GM12878 (cell line): ENCODE data around the gene GPT2. TPM values are rescaled to one million over a fixed set of nuclear protein-coding genes. Genes with fewer than 3 reads are reported as not detected.

Source experiments
- ATAC-seq: fragments of 200-7000 bp; cut with Tn5 transposase; 3 replicates; pipeline ENCODE4 v1.9.1; 2020; ENCODE audit warnings: mild to moderate bottlenecking, moderate library complexity
- BruUV-seq: library from RNA; stranded (reverse); fragments of 400-500 nt; replicated peaks from 2 replicates; lab custom pipeline; 2021; lab: Mats Ljungman, UMichigan
- CTCF ChIA-PET: fragments of 300-600 bp; sonication (Branson Sonifier 250); formaldehyde crosslinking; extraction: SDS; loops from one replicate; lab custom pipeline; 2021; ENCODE audit warnings: inconsistent platforms; lab: Yijun Ruan, JAX
- POLR2A ChIA-PET: fragments of 350-600 bp; formaldehyde crosslinking; extraction: SDS; loops from one replicate; lab custom pipeline; 2021; ENCODE audit warnings: inconsistent platforms; lab: Charles Lee
- RAD21 ChIA-PET: fragments of 300-600 bp; sonication (Branson Sonifier 250); formaldehyde crosslinking; loops from one replicate; lab custom pipeline; 2023; ENCODE audit warnings: antibody characterized with exemption; ENCODE audit not compliant: unreplicated experiment; lab: Charles Lee
- SMC1A ChIA-PET: fragments of 300-600 bp; sonication (Branson Sonifier 250); formaldehyde crosslinking; loops from one replicate; lab custom pipeline; 2023; ENCODE audit not compliant: unreplicated experiment, uncharacterized antibody; lab: Charles Lee
- DNase-seq: peaks from one replicate; pipeline ENCODE4 v3.0.0-alpha.2; 2011; ENCODE audit warnings: low read depth, low spot score
- FAIRE-seq: peaks from 3 replicates; lab custom pipeline; 2011; peaks lifted over from hg19 to GRCh38; lab: Jason Lieb, UNC
- H2AFZ ChIP-seq: 2 replicates; pipeline ENCODE4 v1.6.0; 2011; ENCODE audit warnings: low read depth, low read length, control low read depth; ENCODE audit not compliant: control insufficient read depth
- H3K27ac ChIP-seq: 2 replicates; pipeline ENCODE4 v1.5.1; 2011; ENCODE audit warnings: control low read depth; ENCODE audit not compliant: control insufficient read depth, insufficient read depth
- H3K27me3 ChIP-seq, 2 experiments: replicated peaks in 1 of 2; 2 replicates each; pipeline versions ENCODE4 v1.6.0 to v1.6.1; 2011; ENCODE audit warnings: low read length in 1 of 2; ENCODE audit not compliant: control insufficient read depth in 2 of 2, insufficient read depth in 2 of 2
- H3K36me3 ChIP-seq, 2 experiments: 2 replicates each; pipeline ENCODE4 v1.5.1; 2011; ENCODE audit warnings: low read length in 1 of 2; ENCODE audit not compliant: control insufficient read depth in 2 of 2, insufficient read depth in 2 of 2
- H3K4me1 ChIP-seq: 2 replicates; pipeline ENCODE4 v1.6.1; 2011; ENCODE audit warnings: mild to moderate bottlenecking, low read length, moderate library complexity, mixed read lengths; ENCODE audit not compliant: control insufficient read depth, insufficient read depth
- H3K4me2 ChIP-seq: 2 replicates; pipeline ENCODE4 v1.6.0; 2011; ENCODE audit warnings: control low read depth; ENCODE audit not compliant: control insufficient read depth, insufficient read depth
- H3K4me3 ChIP-seq: fragments of 200-600 bp; sonication (generic); 2 replicates; pipeline ENCODE4 v1.5.1; 2016
- H3K79me2 ChIP-seq: 2 replicates; pipeline ENCODE4 v1.6.0; 2011; ENCODE audit warnings: low read length; ENCODE audit not compliant: control insufficient read depth, insufficient read depth
- H3K9ac ChIP-seq: 2 replicates; pipeline ENCODE4 v1.8.0; 2011; ENCODE audit warnings: low read length, control low read depth, mixed read lengths; ENCODE audit not compliant: control insufficient read depth, insufficient read depth
- H3K9me3 ChIP-seq: replicated peaks from 3 replicates; pipeline ENCODE4 v1.5.1; 2011; ENCODE audit warnings: mild to moderate bottlenecking, low read length; ENCODE audit not compliant: control insufficient read depth, insufficient read depth
- H4K20me1 ChIP-seq: 2 replicates; pipeline ENCODE4 v1.6.0; 2011; ENCODE audit not compliant: control insufficient read depth, insufficient read depth
- BMI1 ChIP-seq: fragments of 450-650 bp; IDR thresholded peaks from 2 replicates; pipeline ENCODE4 v1.6.1; 2016; ENCODE audit warnings: mild to moderate bottlenecking, moderate library complexity, borderline replicate concordance
- IRF4 ChIP-seq: IDR thresholded peaks from 2 replicates; pipeline ENCODE4 v1.6.1; 2011; ENCODE audit warnings: low read depth, low read length
- MAX ChIP-seq: IDR thresholded peaks from 2 replicates; pipeline ENCODE4 v1.6.1; 2012; ENCODE audit warnings: low read depth, low read length, improper control_type of control experiment
- MTA2 ChIP-seq: fragments of 450-650 bp; IDR thresholded peaks from 2 replicates; pipeline ENCODE4 v1.6.1; 2016; ENCODE audit warnings: low read depth, mild to moderate bottlenecking, moderate library complexity
- PAX5 ChIP-seq: IDR thresholded peaks from 2 replicates; pipeline ENCODE4 v1.6.1; 2011; ENCODE audit warnings: low read depth, low read length, borderline replicate concordance
- PML ChIP-seq: IDR thresholded peaks from 2 replicates; pipeline ENCODE4 v1.6.1; 2012; ENCODE audit warnings: low read length, inconsistent platforms
- RFX5 ChIP-seq: IDR thresholded peaks from 2 replicates; pipeline ENCODE4 v1.6.1; 2011; ENCODE audit warnings: low read depth, low read length, improper control_type of control experiment
- RUNX3 ChIP-seq: IDR thresholded peaks from 2 replicates; pipeline ENCODE4 v1.6.1; 2012; ENCODE audit warnings: low read length, inconsistent platforms
- SMC3 ChIP-seq: IDR thresholded peaks from 2 replicates; pipeline ENCODE4 v1.6.1; 2011; ENCODE audit warnings: low read length, improper control_type of control experiment, borderline replicate concordance
- USF2 ChIP-seq: IDR thresholded peaks from 2 replicates; pipeline ENCODE4 v1.6.1; 2011; ENCODE audit warnings: low read depth, low read length, improper control_type of control experiment, borderline replicate concordance
- WRNIP1 ChIP-seq: IDR thresholded peaks from 2 replicates; pipeline ENCODE4 v1.6.1; 2011; ENCODE audit warnings: low read depth, low read length, improper control_type of control experiment, borderline replicate concordance
- ZNF622 ChIP-seq: fragments of 450-650 bp; IDR thresholded peaks from 2 replicates; pipeline ENCODE4 v1.6.1; 2017; ENCODE audit warnings: mild to moderate bottlenecking, inconsistent platforms
- WGBS: methylation state at CpG from one replicate; pipeline ENCODE4 v1.1.6; 2016; ENCODE audit warnings: low lambda C conversion rate; ENCODE audit not compliant: insufficient replicate concordance, insufficient coverage; ENCODE audit errors: missing lambda C conversion rate; 5-methylcytosine and 5-hydroxymethylcytosine counted together
- in situ Hi-C: fragments of 300-500 bp; cut with MboI; formaldehyde crosslinking; loops from 9 replicates; pipeline ENCODE4 v1.14.3; 2018; ENCODE audit warnings: mixed read lengths
- intact Hi-C: fragments of 100-400 bp; cut with micrococcal nuclease; formaldehyde crosslinking; loops from one replicate; pipeline ENCODE4 v1.14.2; 2022; ENCODE audit not compliant: unreplicated experiment
- polyA plus RNA-seq, 11 experiments: library from polyadenylated mRNA; depleted of rRNA in 4 of 11; unstranded in 6 of 11; stranded (reverse) in 5 of 11; fragments of >200 nt; fragmentation: Nextera tagmentation in 4 of 11; fragmentation: Illumina TruSeq in 1 of 11; extraction: Ambion mirVana in 4 of 11; extraction: Trizol in 1 of 11; gene quantifications; 1 replicate in 1 of 11; 2 replicates in 10 of 11; pipeline versions ENCODE4 v1.2.1 to v1.2.3, GENCODE V29; 2011 to 2016; ENCODE audit warnings: inconsistent platforms in 2 of 11, missing spikeins in 2 of 11, low read depth in 1 of 11
- total RNA-seq, 4 experiments: library from RNA; depleted of rRNA in 3 of 4; stranded (reverse); fragments of >200 nt in 3 of 4; fragmentation: Illumina TruSeq in 1 of 4; extraction: Trizol in 1 of 4; gene quantifications; 2 replicates each; pipeline versions ENCODE4 v1.2.1 to v1.2.3, GENCODE V29; 2013 to 2021
- TF ChIP-seq, protein P1 (sequence below): fragments of 450-650 bp; IDR thresholded peaks from 2 replicates; pipeline ENCODE4 v1.6.1; 2016; ENCODE audit warnings: mild to moderate bottlenecking
- TF ChIP-seq, protein P2 (sequence below): IDR thresholded peaks from 2 replicates; pipeline ENCODE4 v1.6.1; 2011; ENCODE audit warnings: mild to moderate bottlenecking, low read depth, low read length, moderate library complexity; ENCODE audit not compliant: insufficient replicate concordance

Gene GPT2
- total and polyA plus RNA-seq, 10 of the 15 experiments (the other 5 are each of a cell fraction or from before 2014, with no cell fraction given) = 0.45 to 9.9 (median 4.3) TPM

- ChIA-PET RAD21 (interaction anchor here (0.9 to 1.3 kb wide), 3 partner anchors 19 to 29 kb away, joined by 3 to 9 read pairs (median 3); no protein-coding TSS in a partner anchor), CTCF (interaction anchor here (0.5 to 2.3 kb wide), 4 partner anchors 19 to 216 kb away, joined by 3 to 11 read pairs (median 4); no protein-coding TSS in a partner anchor), POLR2A (no interaction called here), SMC1A (interaction anchor here (1.1 to 2.0 kb wide), 3 partner anchors 27 to 40 kb away, joined by 3 to 5 read pairs (median 5); no protein-coding TSS in a partner anchor)
- intact Hi-C loops = no loop called here
- Histone ChIP-seq H3K4me2 (peak overlapping the region; percentile 69), H3K9me3 (no peaks in the 10 kb centered on the region), H3K4me3 (no peak overlapping the region), H3K36me3 (no peaks in the 10 kb centered on the region), H3K27ac (peak overlapping the region; percentile 6; the same call in 1 of the 2 replicates), H3K9ac (no peak overlapping the region), H4K20me1 (no peaks in the 10 kb centered on the region), H3K4me1 (peaks cover 12% of the 10 kb centered on the region), H2AFZ (peak overlapping the region; percentile 52), H3K27me3 (no peaks in the 10 kb centered on the region), H3K79me2 (no peaks in the 10 kb centered on the region)
- BruUV-seq = no TSS peak
- FAIRE-seq = peak; percentile 13
- no peak for DNase-seq
- TF ChIP-seq ZNF622 = no peak
- peak; percentile 14; the same call in 1 of the 2 replicates for TF ChIP-seq RUNX3
- TF ChIP-seq, protein P1, sequence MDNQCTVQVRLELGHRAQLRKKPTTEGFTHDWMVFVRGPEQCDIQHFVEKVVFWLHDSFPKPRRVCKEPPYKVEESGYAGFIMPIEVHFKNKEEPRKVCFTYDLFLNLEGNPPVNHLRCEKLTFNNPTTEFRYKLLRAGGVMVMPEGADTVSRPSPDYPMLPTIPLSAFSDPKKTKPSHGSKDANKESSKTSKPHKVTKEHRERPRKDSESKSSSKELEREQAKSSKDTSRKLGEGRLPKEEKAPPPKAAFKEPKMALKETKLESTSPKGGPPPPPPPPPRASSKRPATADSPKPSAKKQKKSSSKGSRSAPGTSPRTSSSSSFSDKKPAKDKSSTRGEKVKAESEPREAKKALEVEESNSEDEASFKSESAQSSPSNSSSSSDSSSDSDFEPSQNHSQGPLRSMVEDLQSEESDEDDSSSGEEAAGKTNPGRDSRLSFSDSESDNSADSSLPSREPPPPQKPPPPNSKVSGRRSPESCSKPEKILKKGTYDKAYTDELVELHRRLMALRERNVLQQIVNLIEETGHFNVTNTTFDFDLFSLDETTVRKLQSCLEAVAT = no peak
- in situ Hi-C loops = no loop called here
- ATAC-seq = peak; percentile 85
- WGBS = 49% methylated on average over 5 of the region's 5 CpGs
These were observed 5.8 kb downstream of the GPT2 start for GRCh38 chr16:46889942-46890300.

- ChIA-PET POLR2A (interaction anchor here (0.6 to 1.3 kb wide), 2 partner anchors 9 to 18 kb away, joined by 3 to 5 read pairs; no protein-coding TSS in a partner anchor), CTCF (interaction anchor here (1.2 kb wide), 1 partner anchor 17 kb away, joined by 4 read pairs; no protein-coding TSS in a partner anchor), SMC1A (interaction anchor here (1.2 kb wide), 1 partner anchor 8 kb away, joined by 3 read pairs; no protein-coding TSS in a partner anchor), RAD21 (interaction anchor here (1.2 to 1.6 kb wide), 2 partner anchors 15 to 38 kb away, joined by 3 to 5 read pairs; no protein-coding TSS in a partner anchor)
- no peak overlapping the region for H2AFZ ChIP-seq
- no peaks in the 10 kb centered on the region for H3K27me3 ChIP-seq
- peaks cover 11% of the 10 kb centered on the region for H3K4me1 ChIP-seq
- DNase-seq (no peak), FAIRE-seq (no peak), ATAC-seq (no peak)
- in situ Hi-C loops (no loop called here), intact Hi-C loops (no loop called here)
- no peak overlapping the region for H3K27ac ChIP-seq
- no peaks in the 10 kb centered on the region for H3K36me3 ChIP-seq
- no peaks in the 10 kb centered on the region for H3K79me2 ChIP-seq
- H3K9ac ChIP-seq = no peak overlapping the region
- H3K4me2 ChIP-seq = no peak overlapping the region
- no peaks in the 10 kb centered on the region for H4K20me1 ChIP-seq
- no peaks in the 10 kb centered on the region for H3K9me3 ChIP-seq
- 0% methylated on average over 1 of the region's 1 CpG for WGBS
- H3K4me3 ChIP-seq = no peak overlapping the region
- no TSS peak for BruUV-seq
- no peak for TF ChIP-seq IRF4
- no peak for TF ChIP-seq USF2
- no peak for TF ChIP-seq RFX5
- no peak for TF ChIP-seq MAX
- TF ChIP-seq MTA2 = no peak
- TF ChIP-seq, protein P2, sequence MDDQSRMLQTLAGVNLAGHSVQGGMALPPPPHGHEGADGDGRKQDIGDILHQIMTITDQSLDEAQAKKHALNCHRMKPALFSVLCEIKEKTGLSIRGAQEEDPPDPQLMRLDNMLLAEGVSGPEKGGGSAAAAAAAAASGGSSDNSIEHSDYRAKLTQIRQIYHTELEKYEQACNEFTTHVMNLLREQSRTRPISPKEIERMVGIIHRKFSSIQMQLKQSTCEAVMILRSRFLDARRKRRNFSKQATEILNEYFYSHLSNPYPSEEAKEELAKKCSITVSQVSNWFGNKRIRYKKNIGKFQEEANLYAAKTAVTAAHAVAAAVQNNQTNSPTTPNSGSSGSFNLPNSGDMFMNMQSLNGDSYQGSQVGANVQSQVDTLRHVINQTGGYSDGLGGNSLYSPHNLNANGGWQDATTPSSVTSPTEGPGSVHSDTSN = no peak
- no peak for TF ChIP-seq WRNIP1
- TF ChIP-seq PML = no peak
- no peak for TF ChIP-seq SMC3
- TF ChIP-seq PAX5 = no peak
- no peak for TF ChIP-seq BMI1
These were observed 7.7 kb downstream of the GPT2 start for GRCh38 chr16:46891910-46892309.
